IPS-18a (cell line): ENCODE results near the gene OSGIN1.
A peak's percentile ranks its signal among the peaks of the same experiment; 100 is the strongest.

Experiments used
- H3K27ac ChIP-seq: one replicate; pipeline ENCODE4 v1.5.1; 2013; ENCODE audit warnings: low read length
- H3K27me3 ChIP-seq: one replicate; pipeline ENCODE4 v1.6.1; 2013; ENCODE audit warnings: mild to moderate bottlenecking, low read length; ENCODE audit not compliant: control insufficient read depth, insufficient read depth
- H3K36me3 ChIP-seq: one replicate; pipeline ENCODE4 v1.6.1; 2013; ENCODE audit warnings: low read depth, low read length; ENCODE audit not compliant: control insufficient read depth
- H3K4me1 ChIP-seq: one replicate; pipeline ENCODE4 v1.6.1; 2013; ENCODE audit warnings: low read depth, low read length; ENCODE audit not compliant: control insufficient read depth
- H3K4me3 ChIP-seq: one replicate; pipeline ENCODE4 v1.5.1; 2013; ENCODE audit warnings: low read length
- H3K9ac ChIP-seq: one replicate; pipeline ENCODE4 v1.6.1; 2013; ENCODE audit warnings: mild to moderate bottlenecking, low read length, moderate library complexity
- H3K9me3 ChIP-seq: one replicate; pipeline ENCODE4 v1.6.1; 2013; ENCODE audit warnings: low read depth, low read length; ENCODE audit not compliant: control insufficient read depth

OSGIN1 gene

DNA sequence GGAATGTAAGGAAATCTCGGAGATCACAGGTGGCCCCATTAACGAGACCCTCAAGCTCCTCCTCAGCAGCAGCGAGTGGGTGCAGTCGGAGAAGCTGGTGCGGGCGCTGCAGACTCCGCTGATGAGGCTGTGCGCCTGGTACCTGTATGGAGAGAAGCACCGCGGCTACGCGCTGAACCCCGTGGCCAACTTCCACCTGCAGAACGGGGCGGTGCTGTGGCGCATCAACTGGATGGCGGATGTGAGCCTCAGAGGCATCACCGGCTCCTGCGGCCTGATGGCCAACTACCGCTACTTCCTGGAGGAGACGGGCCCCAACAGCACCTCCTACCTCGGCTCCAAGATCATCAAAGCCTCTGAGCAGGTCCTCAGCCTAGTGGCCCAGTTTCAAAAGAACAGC is 38.0 kb upstream of the OSGIN1 start:
- peaks cover 29% of the 10 kb centered on the region for H3K36me3 ChIP-seq
- no peak overlapping the region for H3K27ac ChIP-seq
- H3K4me1 ChIP-seq: no peaks in the 10 kb centered on the region
- H3K4me3 ChIP-seq: no peak overlapping the region
- H3K9ac ChIP-seq: no peak overlapping the region
- no peaks in the 10 kb centered on the region for H3K9me3 ChIP-seq
- no peaks in the 10 kb centered on the region for H3K27me3 ChIP-seq

DNA sequence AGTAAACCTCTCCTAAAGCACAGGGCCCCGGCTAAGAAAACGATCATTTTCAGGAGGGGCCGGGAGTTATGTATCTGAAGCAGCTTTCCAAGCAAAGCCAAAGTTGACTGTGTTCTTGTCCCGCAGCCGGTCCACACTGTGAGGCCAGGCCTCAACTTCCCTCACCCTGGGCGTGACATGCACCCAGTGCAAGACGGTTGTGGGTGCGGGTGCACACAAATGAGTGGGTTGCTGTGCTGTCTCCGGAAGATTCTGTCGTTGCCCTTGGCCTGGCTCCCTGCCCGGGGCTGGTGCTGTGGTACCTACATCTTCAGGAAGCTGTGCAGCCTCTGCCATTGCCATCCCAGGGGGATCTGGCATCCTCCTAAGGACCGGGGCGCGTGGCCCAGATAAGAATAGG is 37.5 kb upstream of the OSGIN1 start:
- Histone ChIP-seq H3K27ac (no peak overlapping the region), H3K4me3 (no peak overlapping the region), H3K4me1 (no peaks in the 10 kb centered on the region), H3K36me3 (peaks cover 29% of the 10 kb centered on the region), H3K27me3 (no peaks in the 10 kb centered on the region), H3K9me3 (no peaks in the 10 kb centered on the region), H3K9ac (no peak overlapping the region)

DNA sequence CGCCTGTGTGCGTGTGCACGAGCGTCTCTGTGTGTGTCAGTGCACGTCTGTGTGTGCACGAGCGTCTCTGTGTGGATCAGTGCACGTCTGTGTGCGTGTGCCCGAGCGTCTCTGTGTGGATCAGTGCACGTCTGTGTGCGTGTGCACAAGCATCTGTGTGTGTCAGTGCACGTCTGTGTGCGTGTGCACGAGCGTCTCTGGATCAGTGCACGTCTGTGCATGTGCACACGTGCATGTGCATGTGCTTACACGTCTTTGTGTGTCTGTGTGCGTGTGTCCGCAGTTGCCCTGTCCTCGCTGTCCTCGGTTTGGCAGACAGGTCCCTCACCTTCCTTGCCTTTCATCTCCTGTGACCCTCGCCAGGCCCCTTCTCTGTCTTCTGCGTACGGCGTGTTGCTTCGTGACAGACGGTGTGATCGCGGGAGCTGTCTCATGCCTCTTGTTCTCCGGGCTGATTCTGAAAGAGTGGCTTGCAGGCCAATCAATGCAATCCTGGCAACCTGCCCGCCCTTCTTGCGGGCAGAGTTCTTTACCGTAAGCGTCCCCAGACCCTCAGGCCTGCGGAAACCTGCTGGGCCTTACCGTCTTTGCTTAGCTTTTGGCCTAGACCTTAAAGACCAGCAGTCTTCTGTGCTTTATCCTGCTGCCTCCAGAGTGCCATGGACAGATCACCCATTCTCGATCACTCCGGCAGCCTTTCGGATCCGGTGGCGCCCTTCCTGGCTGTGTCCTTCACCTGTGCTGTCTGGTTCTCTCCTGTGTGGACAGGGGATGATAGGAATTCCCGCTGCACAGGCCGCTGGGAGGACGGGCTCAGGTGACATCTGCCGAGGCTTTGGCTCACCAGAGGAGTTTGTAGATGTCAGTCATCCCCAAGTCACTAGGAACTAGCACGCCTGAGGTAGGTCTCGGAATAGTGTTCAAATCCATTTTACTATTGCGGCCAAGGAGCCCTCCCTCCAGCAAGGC is 35.6 kb upstream of the OSGIN1 start:
- H3K4me3 ChIP-seq: no peak overlapping the region
- peaks cover 28% of the 10 kb centered on the region for H3K36me3 ChIP-seq

DNA sequence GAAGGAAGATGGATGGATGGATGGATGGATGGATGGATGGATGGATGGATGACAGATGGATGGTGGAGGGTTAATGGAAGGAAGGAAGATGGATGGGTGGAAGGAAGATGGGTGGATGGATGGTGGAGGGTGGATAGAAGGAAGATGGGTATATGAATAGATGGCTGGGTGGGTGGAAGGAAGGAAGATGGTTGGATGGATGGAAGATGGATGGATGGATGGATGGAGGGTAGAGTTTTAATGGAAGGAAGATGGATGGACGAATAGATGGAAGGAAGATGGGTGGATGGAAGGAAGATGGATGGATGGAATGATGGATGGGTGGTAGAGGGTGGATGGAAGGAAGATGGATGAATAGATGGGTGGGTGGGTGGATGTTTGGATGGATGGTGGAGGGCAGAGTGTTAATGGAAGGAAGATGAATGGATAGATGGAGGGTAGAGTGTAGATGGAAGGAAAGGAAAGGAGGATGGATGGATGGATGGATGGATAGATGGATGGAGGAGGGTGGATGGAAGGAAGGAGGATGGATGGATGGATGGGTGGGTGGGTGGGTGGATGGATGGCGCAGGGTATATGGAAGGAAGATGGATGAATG is 32.0 kb upstream of the OSGIN1 start:
- Histone ChIP-seq H3K4me3 (no peak overlapping the region), H3K27ac (no peak overlapping the region), H3K4me1 (no peaks in the 10 kb centered on the region), H3K9ac (no peak overlapping the region), H3K36me3 (peaks cover 19% of the 10 kb centered on the region), H3K27me3 (no peaks in the 10 kb centered on the region), H3K9me3 (no peaks in the 10 kb centered on the region)

More for the DNA sequence above, 35.6 kb upstream of the OSGIN1 start:
- Histone ChIP-seq H3K27me3 (no peaks in the 10 kb centered on the region), H3K9me3 (no peaks in the 10 kb centered on the region), H3K27ac (no peak overlapping the region), H3K4me1 (no peaks in the 10 kb centered on the region), H3K9ac (no peak overlapping the region)

DNA sequence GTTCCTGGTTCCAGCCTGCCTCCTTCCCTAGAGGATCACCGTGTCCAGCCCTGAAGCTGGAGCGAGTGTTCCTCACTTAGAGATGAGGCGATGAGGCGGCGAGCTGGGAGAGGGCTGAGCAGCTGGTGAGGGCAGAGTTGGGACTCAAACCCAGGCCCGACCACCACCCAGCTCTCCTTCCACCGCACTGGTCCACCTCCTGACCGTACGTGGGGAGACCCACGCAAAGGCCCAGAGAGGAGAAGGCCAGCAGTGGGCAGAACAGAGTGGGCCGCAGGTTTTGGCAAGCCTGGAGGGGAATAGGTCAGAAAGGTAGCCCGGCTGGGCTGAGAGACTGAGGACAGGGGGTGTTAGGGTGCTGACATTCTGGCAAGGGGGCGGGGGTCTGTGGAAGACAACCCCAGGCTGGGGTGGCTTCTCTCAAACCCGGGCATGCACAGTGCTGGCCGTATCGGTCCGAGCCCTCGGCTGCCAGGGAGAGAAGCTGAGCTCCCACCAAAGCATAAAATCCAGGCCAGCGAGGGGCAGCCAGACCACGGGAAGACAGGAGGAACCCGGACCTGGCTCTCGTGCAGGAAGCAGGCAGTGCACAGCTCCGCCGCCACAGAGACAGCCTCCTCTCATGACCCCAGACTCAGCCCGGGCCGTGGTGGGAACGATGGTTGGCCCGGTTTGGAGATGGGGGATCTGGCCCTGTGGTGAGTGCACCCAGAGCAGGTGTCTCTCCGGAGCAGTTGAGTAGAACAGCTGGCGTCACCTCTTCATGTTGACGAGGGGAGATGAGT is 29.3 kb upstream of the OSGIN1 start:
- Histone ChIP-seq H3K9me3 (no peaks in the 10 kb centered on the region), H3K4me1 (peaks cover 12% of the 10 kb centered on the region), H3K27ac (no peak overlapping the region), H3K4me3 (no peak overlapping the region), H3K27me3 (no peaks in the 10 kb centered on the region), H3K9ac (no peak overlapping the region), H3K36me3 (peaks cover 10% of the 10 kb centered on the region)

DNA sequence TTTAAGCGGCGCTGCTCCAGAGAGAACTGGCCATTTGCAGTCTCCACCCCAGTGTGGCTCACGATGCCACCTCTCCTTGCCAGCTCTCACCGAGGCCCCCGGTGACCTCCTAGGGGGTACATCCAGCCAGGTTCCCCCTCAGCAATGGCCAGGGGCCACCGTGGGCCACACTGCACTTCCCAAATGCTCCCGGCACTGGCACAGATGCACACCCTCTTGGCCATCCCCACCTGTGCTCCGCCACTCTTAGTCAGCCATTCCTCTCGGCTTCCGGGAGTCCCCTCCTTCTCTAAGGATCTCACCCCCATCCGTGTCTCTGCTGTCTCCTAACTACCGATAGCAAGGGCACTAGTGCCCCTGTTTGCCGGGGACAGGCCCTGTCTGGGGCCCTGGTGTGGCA is 28.4 kb upstream of the OSGIN1 start:
- H3K4me1 ChIP-seq: peaks cover 12% of the 10 kb centered on the region
- no peaks in the 10 kb centered on the region for H3K27me3 ChIP-seq
- no peaks in the 10 kb centered on the region for H3K9me3 ChIP-seq
- peaks cover 3% of the 10 kb centered on the region for H3K36me3 ChIP-seq
- no peak overlapping the region for H3K9ac ChIP-seq
- H3K27ac ChIP-seq: no peak overlapping the region
- no peak overlapping the region for H3K4me3 ChIP-seq

DNA sequence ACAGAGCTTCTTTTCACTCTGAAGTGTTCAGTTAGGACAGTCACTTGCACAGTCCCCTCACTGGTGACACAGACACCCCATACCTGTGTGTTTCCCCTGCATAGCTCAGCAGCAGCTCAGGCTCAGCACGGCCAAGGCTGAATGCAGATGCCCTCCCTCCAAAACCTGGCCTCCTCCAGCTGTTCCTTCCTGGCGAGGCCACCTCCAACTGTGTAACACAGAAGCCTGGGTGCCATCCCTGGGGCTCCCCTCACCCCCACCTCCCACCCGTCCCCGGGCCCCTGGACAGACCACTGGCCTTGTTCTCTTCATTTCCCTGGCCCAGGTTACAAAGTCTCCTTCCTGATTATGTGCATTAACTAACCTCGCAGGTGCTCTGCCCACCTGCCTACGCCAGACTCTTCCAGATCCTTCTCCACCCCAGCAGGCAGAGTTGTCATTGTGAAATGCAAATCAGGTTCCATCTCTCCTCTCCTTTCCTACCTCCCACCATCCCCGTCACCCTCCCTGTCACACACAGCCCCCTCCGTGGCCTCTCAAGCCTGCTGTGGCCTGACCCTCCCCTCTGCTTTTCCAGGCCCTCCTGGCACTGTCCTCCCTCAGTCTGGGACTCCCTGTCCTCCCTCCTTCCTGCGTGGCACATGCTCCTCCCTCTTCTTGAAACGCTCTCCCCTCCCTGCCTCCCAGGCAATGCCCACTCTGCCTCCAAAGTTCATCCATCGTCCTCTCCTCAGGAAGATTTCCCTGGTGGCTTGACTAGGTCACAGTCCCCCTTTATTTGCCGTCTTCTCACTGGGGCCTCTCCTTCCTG is 27.7 kb upstream of the OSGIN1 start:
- no peaks in the 10 kb centered on the region for H3K27me3 ChIP-seq
- H3K27ac ChIP-seq: no peak overlapping the region
- H3K9me3 ChIP-seq: no peaks in the 10 kb centered on the region
- H3K36me3 ChIP-seq: no peaks in the 10 kb centered on the region
- no peak overlapping the region for H3K9ac ChIP-seq
- no peak overlapping the region for H3K4me3 ChIP-seq
- peaks cover 12% of the 10 kb centered on the region for H3K4me1 ChIP-seq

DNA sequence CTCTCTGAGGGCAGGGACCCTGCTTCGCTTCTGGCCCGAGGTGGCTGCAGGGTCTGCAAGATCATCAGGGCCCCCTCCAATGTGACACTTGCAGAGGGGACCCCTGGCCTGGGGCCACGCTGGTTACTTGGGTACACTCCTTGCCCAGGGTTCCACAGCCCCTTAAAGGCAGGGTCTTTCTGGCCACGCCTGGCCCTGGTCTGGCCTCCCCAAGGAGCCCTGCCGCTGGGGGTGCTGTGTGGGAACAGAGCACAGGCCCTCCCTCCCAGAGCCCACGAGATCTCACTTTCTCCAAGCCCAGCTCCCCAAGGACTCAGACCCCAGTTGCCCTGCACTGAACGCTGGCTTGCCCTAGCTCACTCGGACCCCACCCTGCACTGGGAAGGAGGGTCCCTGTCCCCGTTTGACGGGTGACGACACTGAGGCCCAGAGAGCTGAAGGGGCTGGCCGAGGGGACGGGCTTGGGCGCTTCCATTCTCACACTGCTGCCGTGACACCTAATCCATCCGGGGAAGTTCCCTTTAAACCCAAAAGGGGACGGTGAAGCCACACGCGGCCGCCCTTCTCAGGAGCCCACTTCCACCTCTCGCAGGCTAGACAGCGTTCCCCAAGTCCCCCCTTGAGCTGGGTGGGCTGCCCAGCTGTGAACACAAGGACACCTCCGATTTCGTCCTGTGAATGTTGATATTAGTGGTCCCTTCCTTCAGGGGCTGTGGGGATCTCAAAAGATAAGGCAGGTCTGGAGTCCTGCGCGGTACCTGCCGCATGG is 26.9 kb upstream of the OSGIN1 start:
- peak overlapping the region; percentile 50 for H3K4me3 ChIP-seq
- H3K27me3 ChIP-seq: no peaks in the 10 kb centered on the region
- no peaks in the 10 kb centered on the region for H3K36me3 ChIP-seq
- no peaks in the 10 kb centered on the region for H3K9me3 ChIP-seq
- H3K27ac ChIP-seq: no peak overlapping the region
- peaks cover 12% of the 10 kb centered on the region for H3K4me1 ChIP-seq
- no peak overlapping the region for H3K9ac ChIP-seq

DNA sequence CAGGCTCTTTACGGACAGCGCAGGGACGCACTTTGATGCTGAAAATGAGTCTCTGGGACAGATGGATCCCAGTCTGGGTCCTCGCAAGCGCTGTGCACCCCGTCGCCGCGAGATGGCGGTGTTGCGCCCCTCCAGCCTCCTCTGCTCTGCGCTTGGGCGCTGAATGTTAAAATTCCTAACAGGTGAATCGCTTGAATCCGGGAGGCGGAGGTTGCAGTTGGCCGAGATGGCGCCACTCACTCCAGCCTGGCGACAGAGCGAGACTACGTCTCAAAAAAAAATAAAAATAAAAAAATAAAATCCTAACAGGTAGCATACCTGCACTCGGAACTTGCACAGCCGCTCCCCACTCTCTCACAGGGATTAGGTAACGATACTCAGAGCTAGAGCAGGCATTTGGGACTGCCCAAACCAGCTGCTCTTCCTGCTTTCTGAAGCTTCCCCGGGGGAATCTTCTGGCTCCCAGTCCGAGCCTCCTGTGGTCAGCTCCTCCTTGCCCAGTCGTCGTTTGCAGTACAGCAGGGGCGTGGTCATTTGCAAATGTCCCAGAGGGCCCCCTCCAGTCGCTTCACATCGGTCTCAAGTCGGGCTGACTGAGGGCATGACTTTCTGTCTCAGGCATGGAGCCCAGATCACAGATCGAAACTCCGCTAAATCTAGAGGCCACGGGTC is 26.2 kb upstream of the OSGIN1 start:
- Histone ChIP-seq H3K27ac (no peak overlapping the region), H3K9ac (peak overlapping the region; percentile 21), H3K4me3 (peak overlapping the region; percentile 50), H3K36me3 (no peaks in the 10 kb centered on the region), H3K4me1 (peaks cover 12% of the 10 kb centered on the region), H3K27me3 (no peaks in the 10 kb centered on the region), H3K9me3 (no peaks in the 10 kb centered on the region)

DNA sequence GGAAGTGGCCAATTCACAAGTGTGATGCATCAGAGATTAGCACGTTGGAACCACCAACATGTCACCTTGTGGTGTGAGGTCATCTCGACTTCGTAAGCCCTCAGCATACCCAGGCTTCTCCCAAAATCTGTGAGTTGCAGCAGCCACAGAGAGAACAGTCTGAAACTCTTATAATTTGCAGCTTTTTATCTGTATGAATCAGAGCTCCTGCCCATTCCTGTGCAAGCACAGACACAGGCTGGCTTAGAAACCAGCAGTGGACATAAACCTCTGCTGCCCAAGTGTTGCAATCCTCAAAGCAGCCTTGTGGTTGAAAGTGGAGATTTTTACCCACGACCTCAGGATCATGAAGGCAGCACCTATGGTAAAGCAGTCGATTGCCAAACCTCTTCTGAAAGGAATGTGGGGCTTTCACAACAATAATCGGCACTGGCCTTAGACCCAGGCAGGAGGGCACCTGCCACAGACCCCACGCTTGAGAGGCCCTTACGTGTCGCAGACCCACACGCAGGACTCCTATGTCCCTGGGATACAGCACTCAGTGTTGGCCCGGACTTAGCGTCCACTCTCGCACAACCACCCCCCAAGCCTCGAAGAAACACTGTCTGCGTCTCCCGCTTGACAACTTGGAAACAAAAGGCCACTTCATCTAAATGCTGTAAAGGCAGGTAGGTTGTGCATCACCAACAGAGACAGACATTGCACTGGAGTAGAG is 24.5 kb upstream of the OSGIN1 start:
- no peaks in the 10 kb centered on the region for H3K36me3 ChIP-seq
- H3K27ac ChIP-seq: no peak overlapping the region

More for the DNA sequence above, 24.5 kb upstream of the OSGIN1 start:
- Histone ChIP-seq H3K9me3 (no peaks in the 10 kb centered on the region), H3K27me3 (no peaks in the 10 kb centered on the region), H3K4me1 (peaks cover 12% of the 10 kb centered on the region), H3K9ac (no peak overlapping the region), H3K4me3 (no peak overlapping the region)
